HCT116 (cell line): ENCODE results near the gene EDDM13. TPM values are rescaled to one million over a fixed set of nuclear protein-coding genes. Genes with fewer than 3 reads are reported as not detected.

Source experiments
- ATAC-seq: fragments of 200-7000 bp; cut with Tn5 transposase; 2 replicates; pipeline ENCODE4 v1.9.1; 2020; ENCODE audit warnings: mild to moderate bottlenecking, moderate library complexity
- BruUV-seq: library from RNA; stranded (reverse); fragments of 400-500 nt; replicated peaks from 2 replicates; lab custom pipeline; 2021; lab: Mats Ljungman, UMichigan
- CTCF ChIA-PET: fragments of 300-600 bp; sonication (Branson Sonifier 250); formaldehyde crosslinking; loops from one replicate; lab custom pipeline; 2021; ENCODE audit warnings: antibody characterized with exemption; lab: Charles Lee
- POLR2A ChIA-PET: fragments of 300-600, 350-600 bp; sonication (Branson Sonifier 250); formaldehyde crosslinking; loops from one replicate; lab custom pipeline; 2021; ENCODE audit warnings: antibody characterized with exemption; lab: Charles Lee
- RAD21 ChIA-PET, 2 experiments: fragments of 300-600 bp; sonication (Branson Sonifier 250); formaldehyde crosslinking; loops; one replicate each; lab custom pipeline; 2023; ENCODE audit warnings: low total read pairs in 2 of 2; ENCODE audit not compliant: uncharacterized antibody in 2 of 2, unreplicated experiment in 2 of 2, low non-redundant PET in 1 of 2; lab: Charles Lee
- DNase-seq: peaks from one replicate; pipeline ENCODE4 v3.0.0-alpha.2; 2010; ENCODE audit warnings: low read depth, low spot score
- H2AFZ ChIP-seq: fragments of 200-600 bp; shearing (Covaris generic), sonication (generic); 2 replicates; pipeline ENCODE4 v1.6.1; 2017; ENCODE audit warnings: low read depth, mixed run types, mixed read lengths, antibody characterized with exemption, low read length; ENCODE audit not compliant: poor library complexity, severe bottlenecking
- H3K27ac ChIP-seq: 2 replicates; pipeline ENCODE4 v1.5.1; 2012; ENCODE audit warnings: low read depth, low read length
- H3K27me3 ChIP-seq: fragments of 200-600 bp; sonication (generic); 2 replicates; pipeline ENCODE4 v1.6.1; 2016; ENCODE audit warnings: mixed run types, low read length, mixed read lengths; ENCODE audit not compliant: insufficient read depth
- H3K36me3 ChIP-seq, 2 experiments: fragments of 200-500 bp in 1 of 2; fragments of 200-600 bp in 1 of 2; sonication (Bioruptor generic) in 1 of 2; sonication (generic) in 1 of 2; 2 replicates each; pipeline versions ENCODE4 v1.5.1 to v1.6.1; 2014 to 2016; ENCODE audit warnings: low read length in 2 of 2, inconsistent platforms in 1 of 2, mixed read lengths in 1 of 2, mixed run types in 1 of 2; ENCODE audit not compliant: insufficient read depth in 2 of 2, control insufficient read depth in 1 of 2
- H3K4me1 ChIP-seq, 2 experiments: fragments of 200-600 bp in 1 of 2; sonication (generic) in 1 of 2; 2 replicates each; pipeline versions ENCODE4 v1.5.1 to v1.6.1; 2012 to 2017; ENCODE audit warnings: low read length in 2 of 2, inconsistent platforms in 1 of 2, mild to moderate bottlenecking in 1 of 2, mixed read lengths in 1 of 2, mixed run types in 1 of 2, moderate library complexity in 1 of 2; ENCODE audit not compliant: insufficient read depth in 2 of 2, control insufficient read depth in 1 of 2
- H3K4me2 ChIP-seq: fragments of 200-600 bp; sonication (generic); 2 replicates; pipeline ENCODE4 v1.6.1; 2017; ENCODE audit warnings: mixed run types, low read length, mixed read lengths
- H3K4me3 ChIP-seq, 2 experiments: fragments of 200-600 bp in 1 of 2; sonication (generic) in 1 of 2; replicated peaks in 1 of 2; 2 replicates each; pipeline ENCODE4 v1.5.1; 2011 to 2016; ENCODE audit warnings: low read length in 2 of 2, control low read depth in 1 of 2, low read depth in 1 of 2, mild to moderate bottlenecking in 1 of 2, mixed read lengths in 1 of 2, mixed run types in 1 of 2
- H3K79me2 ChIP-seq: fragments of 200-600 bp; sonication (generic); 2 replicates; pipeline ENCODE4 v1.6.1; 2017; ENCODE audit warnings: mild to moderate bottlenecking, mixed run types, low read length, moderate library complexity, mixed read lengths; ENCODE audit not compliant: insufficient read depth
- H3K9ac ChIP-seq: fragments of 200-600 bp; sonication (generic); 2 replicates; pipeline ENCODE4 v1.6.1; 2016; ENCODE audit warnings: low read length, mixed read lengths
- H3K9me2 ChIP-seq: fragments of 200-600 bp; sonication (generic), shearing (Covaris generic); 2 replicates; pipeline ENCODE4 v1.6.1; 2017; ENCODE audit warnings: mixed run types, mild to moderate bottlenecking, moderate library complexity; ENCODE audit not compliant: insufficient read depth
- H3K9me3 ChIP-seq, 2 experiments: fragments of 200-500 bp in 1 of 2; fragments of 200-600 bp in 1 of 2; sonication (Bioruptor generic) in 1 of 2; sonication (generic) in 1 of 2; 2 replicates each; pipeline ENCODE4 v1.6.1; 2014 to 2017; ENCODE audit warnings: low read length in 2 of 2, mixed read lengths in 2 of 2, inconsistent platforms in 1 of 2, low read depth in 1 of 2, mild to moderate bottlenecking in 1 of 2, mixed run types in 1 of 2, moderate library complexity in 1 of 2; ENCODE audit not compliant: control insufficient read depth in 1 of 2, insufficient read depth in 1 of 2
- H4K20me1 ChIP-seq: fragments of 200-600 bp; sonication (generic), shearing (Covaris generic); 2 replicates; pipeline ENCODE4 v1.6.1; 2017; ENCODE audit warnings: mixed run types, mild to moderate bottlenecking, moderate library complexity; ENCODE audit not compliant: insufficient read depth
- ATF3 ChIP-seq: IDR thresholded peaks from 2 replicates; pipeline ENCODE4 v1.6.1; 2012
- CBX3 ChIP-seq: IDR thresholded peaks from 2 replicates; pipeline ENCODE4 v1.6.1; 2012; ENCODE audit warnings: low read depth
- CEBPB ChIP-seq: IDR thresholded peaks from 2 replicates; pipeline ENCODE4 v1.6.1; 2012; ENCODE audit warnings: low read depth
- CTCF ChIP-seq, 3 experiments: fragments of 200-600 bp in 1 of 3; sonication (generic) in 1 of 3; IDR thresholded peaks in 2 of 3; conservative IDR thresholded peaks in 1 of 3; 2 replicates each; pipeline ENCODE4 v1.5.1; 2012 to 2017; ENCODE audit warnings: low read depth in 2 of 3, low read length in 2 of 3, antibody characterized with exemption in 1 of 3, borderline replicate concordance in 1 of 3, control low read depth in 1 of 3, mild to moderate bottlenecking in 1 of 3, mixed read lengths in 1 of 3, mixed run types in 1 of 3, moderate library complexity in 1 of 3; ENCODE audit not compliant: insufficient read depth in 1 of 3
- EGR1 ChIP-seq: IDR thresholded peaks from 2 replicates; pipeline ENCODE4 v1.6.1; 2012; ENCODE audit warnings: low read depth
- EZH2 ChIP-seq: fragments of 200-600 bp; sonication (generic); IDR thresholded peaks from 2 replicates; pipeline ENCODE4 v1.6.1; 2017; ENCODE audit warnings: antibody characterized with exemption, mixed run types
- POLR2AphosphoS5 ChIP-seq: IDR thresholded peaks from 2 replicates; pipeline ENCODE4 v1.6.1; 2011; ENCODE audit warnings: mild to moderate bottlenecking, low read depth, low read length, moderate library complexity
- REST ChIP-seq: IDR thresholded peaks from 2 replicates; pipeline ENCODE4 v1.6.1; 2012; ENCODE audit warnings: low read depth
- SP1 ChIP-seq: IDR thresholded peaks from 2 replicates; pipeline ENCODE4 v1.6.1; 2012; ENCODE audit warnings: low read depth
- intact Hi-C: fragments of 100-400 bp; cut with micrococcal nuclease; formaldehyde crosslinking; loops from 2 replicates; pipeline ENCODE4 v1.10.0; 2022
- total RNA-seq: library from RNA; stranded (reverse); gene quantifications from one replicate; pipeline ENCODE4 v1.2.1, GENCODE V29; 2021; ENCODE audit not compliant: unreplicated experiment
- TF ChIP-seq, protein P1 (sequence below): IDR thresholded peaks from 2 replicates; pipeline ENCODE4 v1.6.1; 2012

EDDM13 gene
- total RNA-seq, 1 experiment from 2014 or later = not detected

DNA sequence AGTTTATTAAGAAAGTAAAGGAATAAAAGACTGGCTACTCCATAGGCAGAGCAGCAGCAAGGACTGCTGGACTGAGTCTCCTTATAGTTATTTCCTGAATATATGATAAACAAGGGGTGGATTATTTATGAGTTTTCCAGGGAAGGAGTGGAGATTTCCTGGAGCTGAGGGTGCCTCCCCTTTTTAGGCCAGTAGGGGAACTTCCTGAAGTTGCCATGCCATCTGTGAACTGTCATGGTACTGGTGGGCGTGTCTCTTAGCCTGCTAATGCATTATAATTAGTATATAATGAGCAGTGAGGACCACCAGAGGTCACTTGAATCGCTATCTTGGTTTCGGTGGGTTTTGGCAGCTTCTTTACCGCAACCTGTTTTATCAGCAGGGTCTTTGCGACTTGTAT is 28.6 kb downstream of the EDDM13 start:
- no peaks in the 10 kb centered on the region for H3K27me3 ChIP-seq
- peak in 2 of 3 experiments; percentile 27 to 31; a peak in 3 of 6 replicates for TF ChIP-seq CTCF (IDR thresholded peaks at IDR 0.05 in 2 of 3, conservative IDR thresholded peaks at IDR 0.05 in 1 of 3; ENCODE audit: borderline replicate concordance in 1 of 3, insufficient read depth in 1 of 3, low read depth in 2 of 3, low read length in 2 of 3)
- TF ChIP-seq SP1 = no peak
- no peak for TF ChIP-seq CBX3
- DNase-seq = no peak
- H3K9me2 ChIP-seq = no peaks in the 10 kb centered on the region
- no peaks in the 10 kb centered on the region for H3K79me2 ChIP-seq
- CTCF ChIA-PET = interaction anchor here (5.0 kb wide), 1 partner anchor 9 kb away, joined by 36 read pairs; no protein-coding TSS in a partner anchor
- POLR2A ChIA-PET = no interaction called here
- RAD21 ChIA-PET = no interaction called here
- H2AFZ ChIP-seq = no peak overlapping the region
- intact Hi-C loops = no loop called here
- peak; percentile 60; the same call in 1 of the 2 replicates for ATAC-seq
- no peaks in the 10 kb centered on the region for H3K4me1 ChIP-seq
- no TSS peak for BruUV-seq
- no peaks in the 10 kb centered on the region; a peak in 1 of 4 replicates for H3K36me3 ChIP-seq
- H3K9ac ChIP-seq = no peak overlapping the region
- no peak overlapping the region for H3K4me2 ChIP-seq
- H4K20me1 ChIP-seq = no peaks in the 10 kb centered on the region
- no peak overlapping the region for H3K4me3 ChIP-seq
- H3K9me3 ChIP-seq = no peaks in the 10 kb centered on the region
- no peak overlapping the region for H3K27ac ChIP-seq

- Histone ChIP-seq H3K4me2 (no peak overlapping the region), H4K20me1 (no peaks in the 10 kb centered on the region), H3K9ac (no peak overlapping the region), H3K79me2 (no peaks in the 10 kb centered on the region), H3K27ac (no peak overlapping the region), H3K9me2 (no peaks in the 10 kb centered on the region), H2AFZ (no peak overlapping the region), H3K9me3 (no peaks in the 10 kb centered on the region), H3K27me3 (no peaks in the 10 kb centered on the region), H3K36me3 (no peaks in the 10 kb centered on the region; a peak in 1 of 4 replicates), H3K4me1 (no peaks in the 10 kb centered on the region), H3K4me3 (no peak overlapping the region)
- intact Hi-C loops = no loop called here
- TF ChIP-seq CEBPB (no peak), ATF3 (no peak), REST (no peak), EZH2 (no peak), CBX3 (no peak), POLR2AphosphoS5 (no peak), EGR1 (no peak)
- TF ChIP-seq, protein P1, sequence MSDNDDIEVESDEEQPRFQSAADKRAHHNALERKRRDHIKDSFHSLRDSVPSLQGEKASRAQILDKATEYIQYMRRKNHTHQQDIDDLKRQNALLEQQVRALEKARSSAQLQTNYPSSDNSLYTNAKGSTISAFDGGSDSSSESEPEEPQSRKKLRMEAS = no peak
- RAD21 ChIA-PET = no interaction called here
- ATAC-seq (no peak), DNase-seq (no peak)
- POLR2A ChIA-PET = no interaction called here
- CTCF ChIA-PET = interaction anchor here (5.0 kb wide), 1 partner anchor 8 kb away, joined by 36 read pairs; no protein-coding TSS in a partner anchor
- BruUV-seq = no TSS peak
Measured at GRCh38 chr19:56301886-56302620, 29.5 kb downstream of the EDDM13 start.
